K562 (cell line): ENCODE data around the gene LSM4. TPM values are rescaled to one million over a fixed set of nuclear protein-coding genes. Genes with fewer than 3 reads are reported as not detected.

Source experiments
- ATAC-seq: fragments of 200-7000 bp; cut with Tn5 transposase; 3 replicates; pipeline ENCODE4 v1.9.1; 2020; ENCODE audit warnings: moderate library complexity
- BruUV-seq: library from RNA; stranded (reverse); fragments of 400-500 nt; replicated peaks from 2 replicates; lab custom pipeline; 2021; lab: Mats Ljungman, UMichigan
- CTCF ChIA-PET: fragments of 300-600 bp; formaldehyde crosslinking; extraction: SDS; loops from one replicate; lab custom pipeline; 2021; ENCODE audit warnings: low intra/inter-chr PET ratio; lab: Yijun Ruan, JAX
- POLR2A ChIA-PET: fragments of 300-600, 350-650 bp; sonication (Branson Sonifier 250); formaldehyde crosslinking; extraction: SDS; loops from one replicate; lab custom pipeline; 2021; ENCODE audit warnings: antibody characterized with exemption, inconsistent platforms; lab: Yijun Ruan, JAX
- DNase-seq, 4 experiments: peaks; one replicate each; pipeline versions ENCODE4 v3.0.0 to v3.0.0-alpha.2; 2011 to 2018; ENCODE audit warnings: low spot score in 3 of 4, mixed read lengths in 3 of 4; ENCODE audit errors: extremely low read depth in 1 of 4
- FAIRE-seq: peaks from 2 replicates; lab custom pipeline; 2011; peaks lifted over from hg19 to GRCh38; lab: Jason Lieb, UNC
- H2AFZ ChIP-seq: 2 replicates; pipeline ENCODE4 v1.6.0; 2011; ENCODE audit warnings: low read depth, low read length, control low read depth, inconsistent platforms
- H3K27ac ChIP-seq: fragments of 200-600 bp; 3 replicates; pipeline ENCODE4 v1.8.0; 2011; ENCODE audit warnings: low read depth, mild to moderate bottlenecking, control low read depth, inconsistent platforms, low read length, moderate library complexity, mixed read lengths; ENCODE audit errors: extremely low read depth
- H3K27me3 ChIP-seq, 2 experiments: fragments of 300-600 bp in 1 of 2; 2 replicates in 1 of 2; 3 replicates in 1 of 2; pipeline versions ENCODE4 v1.6.0 to v1.8.0; 2011; ENCODE audit warnings: inconsistent platforms in 2 of 2, low read length in 2 of 2, mild to moderate bottlenecking in 1 of 2, mixed read lengths in 1 of 2, moderate library complexity in 1 of 2; ENCODE audit not compliant: control insufficient read depth in 2 of 2, insufficient read depth in 2 of 2
- H3K36me3 ChIP-seq: fragments of 300-600 bp; 3 replicates; pipeline ENCODE4 v1.8.0; 2011; ENCODE audit warnings: mild to moderate bottlenecking, low read length, inconsistent platforms; ENCODE audit not compliant: control insufficient read depth, insufficient read depth
- H3K4me1 ChIP-seq, 2 experiments: fragments of 200-600 bp in 1 of 2; replicated peaks in 1 of 2; 2 replicates in 1 of 2; 3 replicates in 1 of 2; pipeline versions ENCODE4 v1.5.1 to v1.8.0; 2011; ENCODE audit warnings: inconsistent platforms in 2 of 2, low read length in 2 of 2, mild to moderate bottlenecking in 1 of 2, mixed read lengths in 1 of 2, moderate library complexity in 1 of 2; ENCODE audit not compliant: control insufficient read depth in 2 of 2, insufficient read depth in 2 of 2
- H3K4me2 ChIP-seq: 2 replicates; pipeline ENCODE4 v1.6.1; 2011; ENCODE audit warnings: low read length, control low read depth, inconsistent platforms, mixed read lengths; ENCODE audit not compliant: insufficient read depth
- H3K4me3 ChIP-seq: fragments of 200-600 bp; sonication (generic), shearing (Covaris generic); 2 replicates; pipeline ENCODE4 v1.5.1; 2016; ENCODE audit warnings: control low read depth, inconsistent platforms
- H3K79me2 ChIP-seq: fragments of 200-600 bp; 3 replicates; pipeline ENCODE4 v1.8.0; 2011; ENCODE audit warnings: low read length, inconsistent platforms; ENCODE audit not compliant: control insufficient read depth, insufficient read depth
- H3K9ac ChIP-seq, 2 experiments: 2 replicates each; pipeline versions ENCODE4 v1.6.0 to v1.6.1; 2011; ENCODE audit warnings: low read depth in 2 of 2, low read length in 2 of 2, control low read depth in 1 of 2, inconsistent platforms in 1 of 2, mild to moderate bottlenecking in 1 of 2, mixed read lengths in 1 of 2; ENCODE audit not compliant: insufficient read depth in 1 of 2
- H3K9me1 ChIP-seq: one replicate; pipeline ENCODE4 v1.6.0; 2011; ENCODE audit warnings: inconsistent platforms, mild to moderate bottlenecking, low read length, moderate library complexity; ENCODE audit not compliant: control insufficient read depth, insufficient read depth
- H3K9me3 ChIP-seq: replicated peaks from 2 replicates; pipeline ENCODE4 v1.5.1; 2011; ENCODE audit warnings: low read depth, low read length, inconsistent platforms; ENCODE audit not compliant: control insufficient read depth, insufficient read depth
- H4K20me1 ChIP-seq: replicated peaks from 2 replicates; pipeline ENCODE4 v1.6.1; 2011; ENCODE audit warnings: low read length, inconsistent platforms, mixed read lengths; ENCODE audit not compliant: control insufficient read depth, insufficient read depth
- ETV5 ChIP-seq: sonication (generic); formaldehyde crosslinking; IDR thresholded peaks from 2 replicates; pipeline ENCODE4 v1.4.0; 2020; ENCODE audit warnings: low read depth, mild to moderate bottlenecking, missing genetic modification reagents
- NR1H2 ChIP-seq: sonication (generic); formaldehyde crosslinking; IDR thresholded peaks from 2 replicates; pipeline ENCODE4 v1.4.0; 2020; ENCODE audit warnings: mild to moderate bottlenecking, missing genetic modification reagents
- POLR2AphosphoS2 ChIP-seq: IDR thresholded peaks from 2 replicates; pipeline ENCODE4 v1.6.1; 2012; ENCODE audit warnings: low read length, improper control_type of control experiment
- WHSC1 ChIP-seq: IDR thresholded peaks from one replicate; pipeline ENCODE4 v1.6.1; 2012; ENCODE audit warnings: low read length, control low read depth, inconsistent platforms
- ZNF316 ChIP-seq: fragments of 450-650 bp; IDR thresholded peaks from 2 replicates; pipeline ENCODE4 v1.6.1; 2016
- WGBS: fragments of 100-300 bp; shearing (Covaris generic); methylation state at CpG from one replicate; pipeline ENCODE4 v1.1.6; 2016; ENCODE audit warnings: low coverage, mixed read lengths; ENCODE audit not compliant: insufficient coverage; ENCODE audit errors: missing lambda C conversion rate; 5-methylcytosine and 5-hydroxymethylcytosine counted together
- in situ Hi-C: fragments of 300-500 bp; cut with MboI; formaldehyde crosslinking; loops from 4 replicates; pipeline ENCODE4 v1.15.0; 2018; ENCODE audit warnings: inconsistent platforms, mixed read lengths
- intact Hi-C: fragments of 100-400 bp; cut with micrococcal nuclease; formaldehyde crosslinking; loops from 2 replicates; pipeline ENCODE4 v1.14.2; 2022
- polyA plus RNA-seq, 8 experiments: library from polyadenylated mRNA; depleted of rRNA in 4 of 8; stranded (reverse) in 5 of 8; unstranded in 3 of 8; fragments of >200 nt; fragmentation: Nextera tagmentation in 2 of 8; fragmentation: Illumina TruSeq in 1 of 8; extraction: Ambion mirVana in 2 of 8; extraction: Trizol in 1 of 8; gene quantifications; 2 replicates each; pipeline versions ENCODE4 v1.2.1 to v1.2.3, GENCODE V29; 2011 to 2014; ENCODE audit warnings: inconsistent platforms in 1 of 8, missing spikeins in 1 of 8
- total RNA-seq, 7 experiments: library from RNA; depleted of rRNA in 6 of 7; stranded (reverse); fragments of >200 nt in 6 of 7; fragmentation: Illumina TruSeq in 2 of 7; extraction: Trizol in 2 of 7; gene quantifications; 2 replicates each; pipeline versions ENCODE4 v1.2.1 to v1.2.3, GENCODE V29; 2011 to 2021; ENCODE audit warnings: low replicate concordance in 1 of 7
- TF ChIP-seq, protein P1 (sequence below), 2 experiments: fragments of 450-650 bp; formaldehyde crosslinking in 1 of 2; IDR thresholded peaks; 2 replicates each; pipeline versions ENCODE4 v1.4.0 to v1.6.1; 2014 to 2020; ENCODE audit warnings: mild to moderate bottlenecking in 2 of 2, borderline replicate concordance in 1 of 2, low read depth in 1 of 2
- TF ChIP-seq, protein P2 (sequence below): fragments of 250-450 bp; sonication (Bioruptor Pico); IDR thresholded peaks from 2 replicates; pipeline ENCODE4 v1.8.0; 2021; ENCODE audit warnings: mild to moderate bottlenecking, moderate library complexity
- TF ChIP-seq, protein P3 (sequence below), 2 experiments: fragments of 450-650 bp in 1 of 2; sonication (generic) in 1 of 2; formaldehyde crosslinking in 1 of 2; IDR thresholded peaks in 1 of 2; conservative IDR thresholded peaks in 1 of 2; 2 replicates each; pipeline versions ENCODE4 v1.6.1 to v1.8.1; 2016 to 2023; ENCODE audit warnings: mild to moderate bottlenecking in 2 of 2, moderate library complexity in 2 of 2, inconsistent platforms in 1 of 2, missing genetic modification reagents in 1 of 2

The LSM4 gene
- total and polyA plus RNA-seq, 9 of the 15 experiments (the other 6 are each of a cell fraction or from before 2014, with no cell fraction given) = 11.9 to 763 (median 202) TPM

DNA sequence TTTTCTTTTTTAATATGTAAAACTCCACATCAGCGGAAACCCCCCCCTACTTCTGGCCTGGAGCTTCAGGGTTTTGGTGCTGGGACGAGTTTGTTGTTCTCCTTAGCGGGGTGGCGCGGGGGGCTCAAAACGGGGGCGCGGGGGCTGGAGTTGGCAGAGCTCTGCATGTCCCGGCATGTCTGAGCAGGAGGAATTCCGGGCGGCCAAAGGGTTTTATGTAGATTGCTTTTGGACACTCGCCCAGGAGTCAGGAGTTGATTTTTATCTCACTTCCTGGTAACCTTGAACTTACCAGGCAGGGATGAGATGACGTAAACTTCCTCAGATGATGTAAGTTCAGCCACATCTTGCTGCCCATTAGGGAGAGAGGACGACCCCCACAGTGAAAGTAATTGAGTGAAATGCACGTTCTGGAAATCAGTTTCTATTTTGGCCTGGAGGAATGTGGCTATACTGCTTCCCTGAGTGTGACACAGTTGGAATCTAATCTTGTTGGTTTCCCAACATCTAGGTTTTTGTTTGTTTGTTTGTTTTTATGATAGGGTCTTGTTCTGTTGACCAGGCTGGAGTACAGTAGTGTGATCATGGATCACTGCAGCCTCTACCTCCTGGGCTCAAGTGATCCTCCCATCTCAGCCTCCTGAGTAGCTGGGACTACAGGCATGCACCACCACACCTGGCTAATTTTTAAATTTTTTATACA is 42.1 kb upstream of the LSM4 start:
- CTCF ChIA-PET = no interaction called here
- intact Hi-C loops (loop anchor here (2.0 kb wide), 1 partner anchor 22 kb away; the partner anchor contains the start of gene GDF15), in situ Hi-C loops (no loop called here)
- H3K4me2 ChIP-seq = peak overlapping the region; percentile 63
- ATAC-seq (peak; percentile 83), DNase-seq (peak; percentile 56 to 95 (median 77)), FAIRE-seq (peak; percentile 94)
- H3K36me3 ChIP-seq = peaks cover 69% of the 10 kb centered on the region; the same call in 2 of the 3 replicates
- H4K20me1 ChIP-seq = no peaks in the 10 kb centered on the region
- H3K4me3 ChIP-seq = no peak overlapping the region; the same call in 1 of the 2 replicates
- H2AFZ ChIP-seq = peak overlapping the region; percentile 61; the same call in 1 of the 2 replicates
- H3K27me3 ChIP-seq = no peaks in the 10 kb centered on the region
- peak overlapping the region; percentile 86 to 92 for H3K9ac ChIP-seq
- WGBS = 0% methylated on average over 8 of the region's 15 CpGs
- peak overlapping the region; percentile 99 for H3K27ac ChIP-seq
- H3K9me3 ChIP-seq = no peaks in the 10 kb centered on the region
- POLR2A ChIA-PET = interaction anchor here (0.7 to 13.9 kb wide), 6 partner anchors 8 to 86 kb away, joined by 3 to 207 read pairs (median 4); partner anchors contain the start of gene GDF15
- BruUV-seq = TSS peak; percentile 56
- no peaks in the 10 kb centered on the region for H3K9me1 ChIP-seq
- H3K4me1 ChIP-seq = peaks cover 49 to 59% of the 10 kb centered on the region in 2 experiments
- peaks cover 10% of the 10 kb centered on the region; the same call in 2 of the 3 replicates for H3K79me2 ChIP-seq
- peak; percentile 60; the same call in 1 of the 2 replicates for TF ChIP-seq POLR2AphosphoS2
- no peak for TF ChIP-seq WHSC1
- peak; percentile 62; the same call in 1 of the 2 replicates for TF ChIP-seq ZNF316
- TF ChIP-seq, protein P1, sequence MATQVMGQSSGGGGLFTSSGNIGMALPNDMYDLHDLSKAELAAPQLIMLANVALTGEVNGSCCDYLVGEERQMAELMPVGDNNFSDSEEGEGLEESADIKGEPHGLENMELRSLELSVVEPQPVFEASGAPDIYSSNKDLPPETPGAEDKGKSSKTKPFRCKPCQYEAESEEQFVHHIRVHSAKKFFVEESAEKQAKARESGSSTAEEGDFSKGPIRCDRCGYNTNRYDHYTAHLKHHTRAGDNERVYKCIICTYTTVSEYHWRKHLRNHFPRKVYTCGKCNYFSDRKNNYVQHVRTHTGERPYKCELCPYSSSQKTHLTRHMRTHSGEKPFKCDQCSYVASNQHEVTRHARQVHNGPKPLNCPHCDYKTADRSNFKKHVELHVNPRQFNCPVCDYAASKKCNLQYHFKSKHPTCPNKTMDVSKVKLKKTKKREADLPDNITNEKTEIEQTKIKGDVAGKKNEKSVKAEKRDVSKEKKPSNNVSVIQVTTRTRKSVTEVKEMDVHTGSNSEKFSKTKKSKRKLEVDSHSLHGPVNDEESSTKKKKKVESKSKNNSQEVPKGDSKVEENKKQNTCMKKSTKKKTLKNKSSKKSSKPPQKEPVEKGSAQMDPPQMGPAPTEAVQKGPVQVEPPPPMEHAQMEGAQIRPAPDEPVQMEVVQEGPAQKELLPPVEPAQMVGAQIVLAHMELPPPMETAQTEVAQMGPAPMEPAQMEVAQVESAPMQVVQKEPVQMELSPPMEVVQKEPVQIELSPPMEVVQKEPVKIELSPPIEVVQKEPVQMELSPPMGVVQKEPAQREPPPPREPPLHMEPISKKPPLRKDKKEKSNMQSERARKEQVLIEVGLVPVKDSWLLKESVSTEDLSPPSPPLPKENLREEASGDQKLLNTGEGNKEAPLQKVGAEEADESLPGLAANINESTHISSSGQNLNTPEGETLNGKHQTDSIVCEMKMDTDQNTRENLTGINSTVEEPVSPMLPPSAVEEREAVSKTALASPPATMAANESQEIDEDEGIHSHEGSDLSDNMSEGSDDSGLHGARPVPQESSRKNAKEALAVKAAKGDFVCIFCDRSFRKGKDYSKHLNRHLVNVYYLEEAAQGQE (IDR thresholded peaks at IDR 0.05; ENCODE audit: borderline replicate concordance) = no peak; the same call in 1 of the 2 replicates
- TF ChIP-seq, protein P1 (CRISPR knock-in tag; IDR thresholded peaks at IDR 0.05; ENCODE audit: low read depth) = no peak
- TF ChIP-seq ETV5 (CRISPR knock-in tag) = peak; percentile 91
- TF ChIP-seq NR1H2 (CRISPR knock-in tag) = no peak
- TF ChIP-seq, protein P2, sequence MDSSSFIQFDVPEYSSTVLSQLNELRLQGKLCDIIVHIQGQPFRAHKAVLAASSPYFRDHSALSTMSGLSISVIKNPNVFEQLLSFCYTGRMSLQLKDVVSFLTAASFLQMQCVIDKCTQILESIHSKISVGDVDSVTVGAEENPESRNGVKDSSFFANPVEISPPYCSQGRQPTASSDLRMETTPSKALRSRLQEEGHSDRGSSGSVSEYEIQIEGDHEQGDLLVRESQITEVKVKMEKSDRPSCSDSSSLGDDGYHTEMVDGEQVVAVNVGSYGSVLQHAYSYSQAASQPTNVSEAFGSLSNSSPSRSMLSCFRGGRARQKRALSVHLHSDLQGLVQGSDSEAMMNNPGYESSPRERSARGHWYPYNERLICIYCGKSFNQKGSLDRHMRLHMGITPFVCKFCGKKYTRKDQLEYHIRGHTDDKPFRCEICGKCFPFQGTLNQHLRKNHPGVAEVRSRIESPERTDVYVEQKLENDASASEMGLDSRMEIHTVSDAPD = peak; percentile 33; the same call in 1 of the 2 replicates
- TF ChIP-seq, protein P3, sequence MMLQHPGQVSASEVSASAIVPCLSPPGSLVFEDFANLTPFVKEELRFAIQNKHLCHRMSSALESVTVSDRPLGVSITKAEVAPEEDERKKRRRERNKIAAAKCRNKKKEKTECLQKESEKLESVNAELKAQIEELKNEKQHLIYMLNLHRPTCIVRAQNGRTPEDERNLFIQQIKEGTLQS (IDR thresholded peaks at IDR 0.05) = peak; percentile 99
- TF ChIP-seq, protein P3 (CRISPR knock-in tag; conservative IDR thresholded peaks at IDR 0.05) = peak; percentile 68; the same call in 1 of the 2 replicates
